ENCODE measurements around the gene PPARA. TPM values are rescaled to one million over a fixed set of nuclear protein-coding genes. Genes with fewer than 3 reads are reported as not detected.

Gene PPARA
- total and polyA plus RNA-seq, 9 of the 15 experiments (the other 6 are each of a cell fraction or from before 2014, with no cell fraction given) = 0.64 to 5.3 (median 3.5) TPM

- TF ChIP-seq POLR2AphosphoS5 (IDR thresholded peaks at IDR 0.05; ENCODE audit: control insufficient read depth, insufficient read depth, low read depth, low read length) (peak; percentile 53; the same call in 1 of the 2 replicates), TBP (optimal IDR thresholded peaks at IDR 0.05; ENCODE audit: low read depth, low read length) (peak; percentile 47), RBBP5 (IDR thresholded peaks at IDR 0.05; ENCODE audit: borderline replicate concordance, insufficient read depth, low read length, poor library complexity, severe bottlenecking) (peak; percentile 41), SOX6 (IDR thresholded peaks at IDR 0.05) (0 out of 2 replicates have a peak, but pooled peaks have one; percentile 18), DDX20 (tag; IDR thresholded peaks at IDR 0.05; ENCODE audit: low read depth) (no peak), NRF1 (conservative IDR thresholded peaks at IDR 0.05 in 1 of 2, IDR thresholded peaks at IDR 0.05 in 1 of 2) (peak in 1 of 2 experiments; percentile 65; a peak in 3 of 4 replicates), ZNF57 (CRISPR knock-in tag; IDR thresholded peaks at IDR 0.05) (no peak), SUPT5H (IDR thresholded peaks at IDR 0.05) (peak; percentile 77), TAF1 (IDR thresholded peaks at IDR 0.05; ENCODE audit: control insufficient read depth, extremely low read depth, insufficient read depth, low read length, severe bottlenecking) (peak; percentile 62), PHF8 (IDR thresholded peaks at IDR 0.05; ENCODE audit: borderline replicate concordance, low read length) (peak; percentile 84; the same call in 1 of the 2 replicates), CTBP1 (IDR thresholded peaks at IDR 0.05; ENCODE audit: borderline replicate concordance) (0 out of 2 replicates have a peak, but pooled peaks have one; percentile 45), MGA (IDR thresholded peaks at IDR 0.05) (peak; percentile 32; the same call in 1 of the 2 replicates), POLR2A (conservative IDR thresholded peaks at IDR 0.05) (peak; percentile 75), ZBTB7A (IDR thresholded peaks at IDR 0.05; ENCODE audit: borderline replicate concordance, control insufficient read depth, low read depth, low read length) (peak; percentile 34; the same call in 1 of the 2 replicates), SIN3A (IDR thresholded peaks at IDR 0.05; ENCODE audit: borderline replicate concordance in 2 of 2, control insufficient read depth in 1 of 2, low read depth in 2 of 2, low read length in 2 of 2) (0 out of 4 replicates have a peak, but pooled peaks of 1 of the 2 experiments have one; percentile 15)
Measured at GRCh38 chr22:46267431-46268279, 117.3 kb downstream of the PPARA start, which contains the start of gene TTC38 (continued).

All from K562 (cell line).